Measurements from ENCODE around the gene GCM1.

GCM1 gene

DNA sequence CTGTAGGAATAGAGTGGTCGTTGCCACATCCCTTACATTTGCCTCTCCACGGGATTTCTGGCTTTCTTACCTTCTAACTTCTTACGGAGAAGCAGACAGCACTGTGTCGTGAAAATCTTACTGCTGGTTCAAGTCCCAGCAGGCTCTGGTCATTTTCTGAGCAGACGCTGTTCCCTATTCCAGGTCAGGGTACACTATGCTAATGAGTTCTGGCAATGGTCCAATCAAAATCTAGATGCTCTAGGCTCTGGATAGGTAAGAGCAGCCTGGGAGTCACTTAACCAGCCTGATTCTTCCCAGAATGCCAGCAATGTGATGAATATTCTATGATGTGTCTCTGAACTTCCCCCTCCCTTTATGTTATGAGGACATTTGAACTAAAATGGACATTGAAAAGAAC lies at the start of gene GCM1:
Gene GCM1, minus strand, starts transcription at position 158 of the 400 bp plus-strand sequence. CDS start 3,209 bp downstream, outside the sequence.
- in situ Hi-C loops (cut with MboI; ENCODE audit: low sequenced_read_pairs) = no loop called here

DNA sequence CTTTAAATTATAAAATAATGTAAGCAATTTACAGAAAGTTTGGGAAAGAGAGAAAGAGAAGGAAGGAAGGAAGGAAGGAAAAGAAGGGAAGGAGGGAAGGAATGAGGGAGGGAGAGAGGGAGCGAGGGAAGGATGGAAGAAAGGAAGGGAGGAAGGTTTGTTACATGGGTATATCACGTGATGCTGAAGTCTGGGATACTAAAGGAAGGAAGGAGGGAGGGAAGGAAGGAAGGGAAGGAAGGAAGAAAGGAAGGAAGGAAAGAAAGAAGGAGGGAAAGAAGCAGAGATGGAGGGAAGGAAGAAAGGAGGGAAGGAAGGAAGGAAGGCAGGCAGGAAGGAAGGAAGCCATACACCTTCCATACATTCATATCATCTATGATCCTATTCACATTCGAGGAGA lies 48.9 kb upstream of the GCM1 start:
- in situ Hi-C loops (cut with MboI; ENCODE audit: low sequenced_read_pairs) = no loop called here

- in situ Hi-C loops (cut with MboI; ENCODE audit: low sequenced_read_pairs) = no loop called here
Observed at GRCh38 chr6:53195048-53195447, 46.4 kb upstream of the GCM1 start.

GRCh38 chr6:53192682-53193188 lies 44.1 kb upstream of the GCM1 start:
- in situ Hi-C loops (cut with MboI; ENCODE audit: low sequenced_read_pairs) = no loop called here

DNA sequence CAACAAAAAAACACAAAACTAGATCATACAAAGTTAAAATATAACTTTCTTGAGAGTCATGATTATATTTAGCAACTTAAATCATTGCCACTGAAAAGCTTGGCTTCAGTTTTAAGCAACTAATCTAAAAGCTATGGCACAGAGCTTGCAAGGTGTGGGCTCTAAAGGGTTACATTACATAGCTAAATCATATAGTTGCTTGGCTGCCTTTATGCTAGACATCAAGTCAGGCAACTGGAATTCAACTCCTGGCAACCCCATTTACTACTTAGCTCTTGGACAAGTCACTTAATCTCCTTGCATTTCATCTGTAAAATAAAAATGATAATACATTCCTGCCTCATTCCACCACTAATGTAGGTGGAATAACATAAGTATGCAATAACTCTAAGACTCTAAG lies 40.9 kb upstream of the GCM1 start:
- in situ Hi-C loops (cut with MboI; ENCODE audit: low sequenced_read_pairs) = no loop called here

GRCh38 chr6:53188833-53189232 lies 40.2 kb upstream of the GCM1 start:
- in situ Hi-C loops (cut with MboI; ENCODE audit: low sequenced_read_pairs) = no loop called here

GRCh38 chr6:53180678-53181077 lies 32.0 kb upstream of the GCM1 start:
- in situ Hi-C loops (cut with MboI; ENCODE audit: low sequenced_read_pairs) = no loop called here

GRCh38 chr6:53179961-53180651 lies 31.5 kb upstream of the GCM1 start:
- in situ Hi-C loops (cut with MboI; ENCODE audit: low sequenced_read_pairs) = no loop called here

DNA sequence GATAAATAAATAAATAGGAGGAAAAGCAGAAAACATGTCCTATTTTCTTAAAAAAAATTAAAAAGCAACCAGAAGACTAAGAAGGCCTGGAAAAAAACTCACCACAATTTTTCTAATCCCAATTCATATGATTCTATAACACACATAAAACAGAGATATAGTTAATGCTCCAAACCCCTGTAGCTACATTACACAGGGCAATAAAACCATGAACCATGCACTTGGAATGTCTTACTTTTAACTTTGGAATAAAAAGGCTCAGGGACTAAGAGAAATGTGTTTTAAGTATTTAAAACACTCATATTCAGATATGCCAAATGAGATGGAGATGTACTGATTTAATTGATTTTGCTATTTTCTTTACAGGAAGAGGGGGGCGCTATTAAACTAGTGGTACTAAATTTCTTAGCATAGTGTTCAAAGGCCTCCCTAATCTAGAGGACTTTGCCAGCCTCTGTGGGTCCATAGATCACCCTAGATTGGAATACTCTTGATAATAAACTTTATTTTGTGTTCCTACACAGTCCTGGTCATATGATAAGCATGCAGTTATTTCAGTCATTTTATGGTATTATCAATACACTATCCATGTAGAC lies 30.3 kb upstream of the GCM1 start:
- in situ Hi-C loops (cut with MboI; ENCODE audit: low sequenced_read_pairs) = no loop called here

- in situ Hi-C loops (cut with MboI; ENCODE audit: low sequenced_read_pairs) = no loop called here
Observed at GRCh38 chr6:53175027-53175426, 26.4 kb upstream of the GCM1 start.

- in situ Hi-C loops (cut with MboI; ENCODE audit: low sequenced_read_pairs) = loop anchor here (25.0 kb wide), 2 partner anchors 265 to 540 kb away; no protein-coding TSS in a partner anchor
Observed at GRCh38 chr6:53172468-53172803, 23.8 kb upstream of the GCM1 start.

DNA sequence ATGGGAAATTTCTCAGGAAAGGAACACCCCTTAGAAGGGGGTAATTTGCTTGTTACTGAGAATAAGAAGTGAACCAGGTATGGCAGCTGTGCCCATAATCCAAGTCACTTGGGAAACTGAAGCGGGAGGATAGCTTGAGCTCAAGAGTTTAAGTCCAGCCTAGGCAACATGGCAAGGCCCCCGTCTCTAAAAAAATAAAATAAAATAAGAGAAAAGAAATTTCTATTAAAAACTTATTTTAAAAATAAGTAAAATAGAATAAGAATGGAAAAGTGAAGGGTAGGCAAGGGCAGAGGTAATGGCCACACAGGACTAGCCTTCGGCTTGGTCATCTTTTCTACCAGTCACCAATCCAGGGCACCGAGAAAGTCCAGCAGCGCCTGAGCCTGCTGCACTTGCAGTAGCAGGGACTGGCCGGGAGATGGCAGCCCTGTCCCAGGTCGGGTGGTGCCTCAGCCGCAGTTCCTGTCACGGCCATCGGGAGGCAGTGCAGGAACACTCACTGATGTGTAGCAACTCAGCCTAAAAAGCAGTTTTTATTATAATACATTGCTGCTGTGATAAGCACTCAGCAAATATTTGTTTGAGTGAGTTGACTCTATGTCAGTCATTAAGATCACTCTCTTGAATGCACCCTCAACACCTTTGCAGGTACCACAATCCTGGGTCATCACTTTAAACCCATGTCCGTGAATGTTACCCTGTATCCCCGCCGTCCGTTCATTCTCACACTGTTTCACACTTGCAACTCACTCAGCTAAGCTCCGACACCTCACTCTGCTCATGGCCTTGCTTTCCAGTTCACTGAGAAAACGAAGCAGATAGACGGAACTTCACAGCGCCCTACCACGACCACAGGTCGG lies 23.2 kb upstream of the GCM1 start:
- in situ Hi-C loops (cut with MboI; ENCODE audit: low sequenced_read_pairs) = loop anchor here (25.0 kb wide), 2 partner anchors 265 to 540 kb away; no protein-coding TSS in a partner anchor

- in situ Hi-C loops (cut with MboI; ENCODE audit: low sequenced_read_pairs) = loop anchor here (10.0 to 25.0 kb wide), 3 partner anchors 269 to 544 kb away; no protein-coding TSS in a partner anchor
Observed at GRCh38 chr6:53168516-53169267, 20.1 kb upstream of the GCM1 start.

- in situ Hi-C loops (cut with MboI; ENCODE audit: low sequenced_read_pairs) = loop anchor here (10.0 to 25.0 kb wide), 3 partner anchors 272 to 547 kb away; no protein-coding TSS in a partner anchor
Observed at GRCh38 chr6:53165293-53165692, 16.7 kb upstream of the GCM1 start.

DNA sequence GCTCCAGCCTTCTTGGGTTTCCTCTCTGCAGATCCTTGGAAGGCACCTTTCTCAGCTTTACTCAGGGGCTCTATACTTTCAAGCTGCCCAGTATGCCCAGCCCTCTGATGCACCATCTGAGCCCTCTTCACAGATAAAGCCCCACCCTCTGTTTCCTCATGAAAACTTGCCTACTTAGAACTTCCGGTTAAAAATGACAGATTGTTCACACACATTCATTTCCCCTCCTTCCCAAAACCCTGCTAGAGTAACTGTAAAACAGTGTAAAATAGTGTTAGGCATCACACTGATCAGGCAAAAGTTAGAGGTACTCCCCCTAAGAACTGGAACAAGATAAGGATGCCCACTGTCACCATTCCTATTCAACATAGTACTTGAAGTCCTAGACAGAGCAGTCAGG lies 14.0 kb upstream of the GCM1 start:
- in situ Hi-C loops (cut with MboI; ENCODE audit: low sequenced_read_pairs) = loop anchor here (10.0 to 25.0 kb wide), 3 partner anchors 275 to 550 kb away; no protein-coding TSS in a partner anchor

GRCh38 chr6:53161481-53162009 lies 12.9 kb upstream of the GCM1 start:
- in situ Hi-C loops (cut with MboI; ENCODE audit: low sequenced_read_pairs) = loop anchor here (10.0 to 25.0 kb wide), 3 partner anchors 276 to 551 kb away; no protein-coding TSS in a partner anchor

DNA sequence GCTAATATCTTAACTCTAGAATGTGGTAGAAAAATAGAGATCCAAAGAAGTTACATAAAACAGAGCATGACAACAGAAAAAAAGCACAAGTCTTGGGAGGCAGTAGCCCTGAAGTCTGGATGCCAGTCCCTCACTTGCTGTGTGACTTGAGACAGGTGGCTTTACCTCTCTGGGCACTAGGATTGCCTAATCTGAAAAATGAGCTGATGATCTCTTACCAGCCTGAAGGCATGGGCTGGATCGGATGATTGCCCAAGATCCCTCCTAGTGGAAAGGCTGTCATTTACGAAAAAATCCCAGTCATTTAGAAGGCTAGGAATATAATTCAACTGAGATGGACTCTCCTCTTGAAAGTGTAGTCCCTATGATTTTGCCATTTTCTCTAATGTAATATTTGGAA lies 10.9 kb upstream of the GCM1 start:
- in situ Hi-C loops (cut with MboI; ENCODE audit: low sequenced_read_pairs) = loop anchor here (25.0 kb wide), 2 partner anchors 278 to 553 kb away; no protein-coding TSS in a partner anchor

GRCh38 chr6:53158076-53158475 lies 9.4 kb upstream of the GCM1 start:
- in situ Hi-C loops (cut with MboI; ENCODE audit: low sequenced_read_pairs) = loop anchor here (25.0 kb wide), 2 partner anchors 279 to 554 kb away; no protein-coding TSS in a partner anchor

GRCh38 chr6:53155279-53155678 lies 6.6 kb upstream of the GCM1 start:
- in situ Hi-C loops (cut with MboI; ENCODE audit: low sequenced_read_pairs) = loop anchor here (25.0 kb wide), 2 partner anchors 282 to 557 kb away; no protein-coding TSS in a partner anchor

- in situ Hi-C loops (cut with MboI; ENCODE audit: low sequenced_read_pairs) = loop anchor here (25.0 kb wide), 2 partner anchors 283 to 558 kb away; no protein-coding TSS in a partner anchor
Observed at GRCh38 chr6:53154794-53155193, 6.2 kb upstream of the GCM1 start.

Measured in HL-60/S4 treated with phorbol 12-myristate 13-acetate at 8.2 ng/mL for 4 days and 3 days (cell line).